Esophagus squamous epithelium (tissue), 5 donors: Measurements from ENCODE around the gene MAF. TPM values are rescaled to one million over a fixed set of nuclear protein-coding genes. Genes with fewer than 3 reads are reported as not detected.
A peak's percentile ranks its signal among the peaks of the same experiment; 100 is the strongest.

Experiments
- DNase-seq: peaks from one replicate; lab custom pipeline; 2025; lab: John Stamatoyannopoulos, UW
- H3K27ac ChIP-seq, 4 donors: fragments of 200-600 bp; sonication (generic); one replicate each; pipeline ENCODE4 v1.5.1; 2016 to 2019; ENCODE audit warnings: mild to moderate bottlenecking in 1 of 4
- H3K27me3 ChIP-seq, 4 donors: fragments of 200-600 bp; sonication (generic); 1 replicate in 3 of 4; 2 replicates in 1 of 4; pipeline versions ENCODE4 v1.5.1 to v1.6.0; 2017 to 2021; ENCODE audit warnings: antibody characterized with exemption in 1 of 4
- H3K36me3 ChIP-seq, 3 donors: fragments of 200-600 bp; sonication (generic); one replicate each; pipeline ENCODE4 v1.5.1; 2016 to 2019
- H3K4me1 ChIP-seq, 3 donors: fragments of 200-600 bp; sonication (generic); one replicate each; pipeline ENCODE4 v1.5.1; 2017 to 2019
- H3K4me3 ChIP-seq, 4 donors: fragments of 200-600 bp; sonication (generic); 1 replicate in 3 of 4; 2 replicates in 1 of 4; pipeline ENCODE4 v1.5.1; 2016 to 2019; ENCODE audit warnings: mild to moderate bottlenecking in 2 of 4, moderate library complexity in 1 of 4
- H3K9me3 ChIP-seq, 3 donors: fragments of 200-600 bp; sonication (generic); one replicate each; pipeline ENCODE4 v1.5.1; 2016 to 2019
- CTCF ChIP-seq, 6 experiments: fragments of 450-650 bp in 4 of 6; fragments of 200-600 bp in 2 of 6; sonication (generic) in 2 of 6; IDR thresholded peaks; one replicate each; pipeline ENCODE4 v1.5.1; 2016 to 2019; ENCODE audit warnings: antibody characterized with exemption in 6 of 6, mild to moderate bottlenecking in 4 of 6, moderate library complexity in 4 of 6
- POLR2A ChIP-seq, 4 donors: fragments of 450-650 bp; IDR thresholded peaks; one replicate each; pipeline ENCODE4 v1.6.1; 2017; ENCODE audit warnings: antibody characterized with exemption in 4 of 4, mild to moderate bottlenecking in 4 of 4, moderate library complexity in 3 of 4
- WGBS, 2 donors: methylation state at CpG; one replicate each; pipeline ENCODE4 v1.1.5; 2018; 5-methylcytosine and 5-hydroxymethylcytosine counted together
- intact Hi-C: fragments of 100-400 bp; cut with DNase I; formaldehyde crosslinking; loops from one replicate; pipeline ENCODE4 v1.15.0; 2022
- total RNA-seq, 4 donors: library from RNA; depleted of rRNA; stranded (reverse); fragments of >200 nt; gene quantifications; one replicate each; pipeline ENCODE4 v1.1.0, GENCODE V29; 2016
- donor health status: DM: yes; HTN: yes; CAD: no.

MAF gene
- total RNA-seq, 4 donors from 2014 or later, result 18.9 to 52.6 (median 31.1) TPM

GRCh38 chr16:79595231-79595641, 5.3 kb downstream of the MAF start:
- WGBS, 2 donors, result 22 to 24% methylated on average over 5 of the region's 5 CpGs
- no peaks in the 10 kb centered on the region for H3K9me3 ChIP-seq
- intact Hi-C loops, result no loop called here
- peaks cover 0 to under 1% (median 0%) of the 10 kb centered on the region in 4 donors for H3K27me3 ChIP-seq
- DNase-seq, result no peak
- TF ChIP-seq POLR2A (IDR thresholded peaks at IDR 0.05), result no peak
- TF ChIP-seq CTCF (IDR thresholded peaks at IDR 0.05), result no peak
- H3K4me1 ChIP-seq, result peaks cover 0 to 48% (median 0%) of the 10 kb centered on the region in 3 donors
- H3K4me3 ChIP-seq, result peak overlapping the region; percentile 5 to 86 (median 81)
- H3K27ac ChIP-seq, result peak overlapping the region; percentile 38 to 97 (median 68)
- peaks cover 0 to 13% (median 0%) of the 10 kb centered on the region in 3 donors for H3K36me3 ChIP-seq

GRCh38 chr16:79593754-79594153, 6.8 kb downstream of the MAF start:
- Histone ChIP-seq H3K27ac (peak overlapping the region in 2 of 4 donors; percentile 93 to 97), H3K9me3 (no peaks in the 10 kb centered on the region), H3K4me3 (no peak overlapping the region), H3K4me1 (peaks cover 0 to 63% (median 4%) of the 10 kb centered on the region in 3 donors), H3K27me3 (peaks cover 0 to 11% (median 0%) of the 10 kb centered on the region in 4 donors), H3K36me3 (peaks cover 0 to 13% (median 0%) of the 10 kb centered on the region in 3 donors)
- 71 to 76% methylated on average over 8 of the region's 8 CpGs for WGBS, 2 donors
- TF ChIP-seq CTCF (IDR thresholded peaks at IDR 0.05), result no peak
- no peak for TF ChIP-seq POLR2A (IDR thresholded peaks at IDR 0.05)
- DNase-seq, result no peak
- intact Hi-C loops, result no loop called here

GRCh38 chr16:79593074-79593531, 7.4 kb downstream of the MAF start:
- Histone ChIP-seq H3K4me1 (peaks cover 0 to 64% (median 4%) of the 10 kb centered on the region in 3 donors), H3K4me3 (peak overlapping the region in 1 of 4 donors; percentile 26), H3K36me3 (peaks cover 0 to 13% (median 0%) of the 10 kb centered on the region in 3 donors), H3K27ac (peak overlapping the region in 3 of 4 donors; percentile 78 to 97 (median 93)), H3K27me3 (peaks cover 0 to 17% (median 0%) of the 10 kb centered on the region in 4 donors), H3K9me3 (no peaks in the 10 kb centered on the region)
- 69 to 83% methylated on average over 7 of the region's 7 CpGs for WGBS, 2 donors
- no peak for TF ChIP-seq CTCF (IDR thresholded peaks at IDR 0.05)
- TF ChIP-seq POLR2A (IDR thresholded peaks at IDR 0.05), result peak in 1 of 4 donors; percentile 11
- intact Hi-C loops, result no loop called here
- no peak for DNase-seq

- Histone ChIP-seq H3K27me3 (peaks cover 0 to 18% (median 0%) of the 10 kb centered on the region in 4 donors), H3K4me1 (peaks cover 0 to 64% (median 4%) of the 10 kb centered on the region in 3 donors), H3K36me3 (peaks cover 0 to 13% (median 0%) of the 10 kb centered on the region in 3 donors), H3K27ac (peak overlapping the region; percentile 3 to 97 (median 78)), H3K4me3 (no peak overlapping the region), H3K9me3 (no peaks in the 10 kb centered on the region)
- 76 to 98% methylated on average over 3 to 4 of the region's 4 CpGs for WGBS, 2 donors
- intact Hi-C loops, result no loop called here
- no peak for DNase-seq
- no peak for TF ChIP-seq POLR2A (IDR thresholded peaks at IDR 0.05)
- no peak for TF ChIP-seq CTCF (IDR thresholded peaks at IDR 0.05)
Measured at GRCh38 chr16:79592186-79592585, 8.4 kb downstream of the MAF start.

GRCh38 chr16:79589601-79590102, 10.9 kb downstream of the MAF start:
- Histone ChIP-seq H3K27me3 (peaks cover 0 to 18% (median 0%) of the 10 kb centered on the region in 4 donors), H3K27ac (peak overlapping the region; percentile 49 to 69 (median 59)), H3K4me1 (peaks cover 0 to 41% (median 4%) of the 10 kb centered on the region in 3 donors), H3K4me3 (peak overlapping the region; percentile 33 to 63 (median 42)), H3K36me3 (peaks cover 0 to 13% (median 0%) of the 10 kb centered on the region in 3 donors), H3K9me3 (no peaks in the 10 kb centered on the region)
- 1 to 17% methylated on average over 13 to 16 of the region's 43 CpGs for WGBS, 2 donors
- TF ChIP-seq CTCF (IDR thresholded peaks at IDR 0.05), result no peak
- no peak for TF ChIP-seq POLR2A (IDR thresholded peaks at IDR 0.05)
- no peak for DNase-seq
- intact Hi-C loops, result no loop called here
